SK-N-SH (cell line): Measurements from ENCODE around the gene CIAO1. TPM values are rescaled to one million over a fixed set of nuclear protein-coding genes. Genes with fewer than 3 reads are reported as not detected.

Experiments used
- CHD2 ChIP-seq: fragments of 150-350 bp; IDR thresholded peaks from 2 replicates; pipeline ENCODE4 v1.6.1; 2018; ENCODE audit warnings: low read length; ENCODE audit not compliant: partially characterized antibody
- CTCF ChIP-seq: fragments of 200-600 bp; sonication (generic); IDR thresholded peaks from 2 replicates; pipeline ENCODE4 v1.6.1; 2017; ENCODE audit warnings: antibody characterized with exemption, mild to moderate bottlenecking, moderate library complexity
- ELF1 ChIP-seq: IDR thresholded peaks from 2 replicates; pipeline ENCODE4 v1.4.0; 2012
- EZH2phosphoT487 ChIP-seq: fragments of 200-600 bp; sonication (generic); IDR thresholded peaks from 2 replicates; pipeline ENCODE4 v1.6.1; 2017; ENCODE audit warnings: low read depth, mixed run types, mild to moderate bottlenecking, antibody characterized with exemption, moderate library complexity, borderline replicate concordance
- FOXM1 ChIP-seq: IDR thresholded peaks from 2 replicates; pipeline ENCODE4 v1.4.0; 2012; ENCODE audit warnings: low read depth, mild to moderate bottlenecking
- GABPA ChIP-seq: IDR thresholded peaks from 2 replicates; pipeline ENCODE4 v1.4.0; 2012; ENCODE audit warnings: low read depth, mild to moderate bottlenecking
- IRF3 ChIP-seq: fragments of 150-350 bp; IDR thresholded peaks from 2 replicates; pipeline ENCODE4 v1.6.1; 2016; ENCODE audit warnings: mild to moderate bottlenecking, low read depth, low read length
- JUND ChIP-seq: IDR thresholded peaks from 2 replicates; pipeline ENCODE4 v1.4.0; 2012
- MAX ChIP-seq: IDR thresholded peaks from 2 replicates; pipeline ENCODE4 v1.4.0; 2012; ENCODE audit warnings: low read depth
- MEF2A ChIP-seq: IDR thresholded peaks from 2 replicates; pipeline ENCODE4 v1.4.0; 2012; ENCODE audit warnings: low read depth, borderline replicate concordance
- NFIC ChIP-seq: IDR thresholded peaks from 2 replicates; pipeline ENCODE4 v1.4.0; 2012; ENCODE audit warnings: borderline replicate concordance
- NRF1 ChIP-seq: IDR thresholded peaks from 2 replicates; pipeline ENCODE4 v1.6.1; 2012; ENCODE audit warnings: low read depth, mild to moderate bottlenecking, low read length
- PBX3 ChIP-seq: IDR thresholded peaks from 2 replicates; pipeline ENCODE4; 2012
- POLR2AphosphoS5 ChIP-seq: IDR thresholded peaks from 2 replicates; pipeline ENCODE4 v1.6.1; 2012; ENCODE audit warnings: low read depth, low read length
- RAD21 ChIP-seq: IDR thresholded peaks from 2 replicates; pipeline ENCODE4 v1.6.1; 2012; ENCODE audit warnings: mild to moderate bottlenecking, low read length
- RCOR1 ChIP-seq: fragments of 150-350 bp; IDR thresholded peaks from 2 replicates; pipeline ENCODE4 v1.6.1; 2017; ENCODE audit warnings: antibody characterized with exemption, low read length
- REST ChIP-seq: IDR thresholded peaks from 2 replicates; pipeline ENCODE4 v1.6.1; 2012; ENCODE audit warnings: mild to moderate bottlenecking, low read depth, low read length, moderate library complexity
- RFX5 ChIP-seq: IDR thresholded peaks from 2 replicates; pipeline ENCODE4 v1.6.1; 2012; ENCODE audit warnings: mild to moderate bottlenecking, improper control_type of control experiment, low read length
- RXRA ChIP-seq: IDR thresholded peaks from 2 replicates; pipeline ENCODE4 v1.4.0; 2012; ENCODE audit warnings: low read depth, mild to moderate bottlenecking, borderline replicate concordance
- SMC3 ChIP-seq: IDR thresholded peaks from 2 replicates; pipeline ENCODE4 v1.6.1; 2012; ENCODE audit warnings: low read depth, low read length, improper control_type of control experiment
- TAF1 ChIP-seq: IDR thresholded peaks from 2 replicates; pipeline ENCODE4 v1.6.1; 2012; ENCODE audit warnings: low read depth, mild to moderate bottlenecking, low read length, moderate library complexity, borderline replicate concordance
- TEAD4 ChIP-seq: IDR thresholded peaks from 2 replicates; pipeline ENCODE4 v1.4.0; 2012; ENCODE audit warnings: mild to moderate bottlenecking, borderline replicate concordance; ENCODE audit not compliant: insufficient read depth
- USF1 ChIP-seq: IDR thresholded peaks from 2 replicates; pipeline ENCODE4 v1.4.0; 2012; ENCODE audit warnings: low read depth, borderline replicate concordance
- USF2 ChIP-seq: fragments of 150-350 bp; IDR thresholded peaks from 2 replicates; pipeline ENCODE4 v1.6.1; 2017; ENCODE audit warnings: antibody characterized with exemption, low read length, low read depth, borderline replicate concordance
- YY1 ChIP-seq: IDR thresholded peaks from 2 replicates; pipeline ENCODE4 v1.4.0; 2012; ENCODE audit warnings: low read depth, mild to moderate bottlenecking
- polyA plus RNA-seq, 3 experiments: library from polyadenylated mRNA; depleted of rRNA; stranded (reverse); fragments of >200 nt; gene quantifications; 2 replicates each; pipeline ENCODE4 v1.2.3, GENCODE V29; 2012

CIAO1 gene
- polyA plus RNA-seq, 1 of the 3 experiments (the other 2 are of a cell fraction): 120 TPM

GRCh38 chr2:96320728-96321622 lies 55.0 kb downstream of the CIAO1 start (continued):
- TF ChIP-seq CTCF (no peak), REST (no peak), TEAD4 (no peak), PBX3 (no peak), USF1 (no peak), NFIC (no peak), YY1 (no peak), MAX (peak; percentile 94), MEF2A (no peak), ELF1 (no peak), SMC3 (no peak), RAD21 (no peak), IRF3 (no peak), RXRA (no peak), TAF1 (0 out of 2 replicates have a peak, but pooled peaks have one; percentile 30), GABPA (peak; percentile 10; the same call in 1 of the 2 replicates), EZH2phosphoT487 (no peak), NRF1 (no peak), RCOR1 (no peak), FOXM1 (no peak), USF2 (no peak), RFX5 (no peak), POLR2AphosphoS5 (no peak), CHD2 (peak; percentile 48), JUND (no peak)
